ENCODE data around the gene ASCC3. TPM values are rescaled to one million over a fixed set of nuclear protein-coding genes. Genes with fewer than 3 reads are reported as not detected.

Gene ASCC3
- total RNA-seq, 2 experiments from 2014 or later, result 55.9 to 58.4 TPM

GRCh38 chr6:100693249-100693927, 187.7 kb downstream of the ASCC3 start:
- CTCF ChIA-PET, result interaction anchor here (0.6 kb wide), 1 partner anchor 95 kb away, joined by 3 read pairs; no protein-coding TSS in a partner anchor
- DNase-seq, result no peak
- H3K36me3 Mint-ChIP-seq (ENCODE audit: low read depth), result no peaks in the 10 kb centered on the region
- no peaks in the 10 kb centered on the region for H3K9me3 Mint-ChIP-seq
- no peak overlapping the region for H3K4me3 Mint-ChIP-seq
- H3K27ac Mint-ChIP-seq, result no peak overlapping the region
- intact Hi-C loops (cut with micrococcal nuclease), result no loop called here
- H3K4me1 Mint-ChIP-seq (ENCODE audit: low read depth), result no peaks in the 10 kb centered on the region
- H3K27me3 Mint-ChIP-seq (ENCODE audit: low read depth), result no peaks in the 10 kb centered on the region

- H3K36me3 Mint-ChIP-seq (ENCODE audit: low read depth), result peaks cover 1% of the 10 kb centered on the region
- H3K4me3 Mint-ChIP-seq, result no peak overlapping the region
- CTCF ChIA-PET, result interaction anchor here (0.7 kb wide), 1 partner anchor 647 kb away, joined by 3 read pairs; no protein-coding TSS in a partner anchor
- H3K27me3 Mint-ChIP-seq (ENCODE audit: low read depth), result no peaks in the 10 kb centered on the region
- intact Hi-C loops (cut with micrococcal nuclease), result no loop called here
- H3K4me1 Mint-ChIP-seq (ENCODE audit: low read depth), result no peaks in the 10 kb centered on the region
- no peak overlapping the region for H3K27ac Mint-ChIP-seq
- H3K9me3 Mint-ChIP-seq, result no peaks in the 10 kb centered on the region
- DNase-seq, result no peak
These were observed 189.2 kb downstream of the ASCC3 start for GRCh38 chr6:100691972-100692371.

- Mint-ChIP-seq H3K36me3 (ENCODE audit: low read depth) (peaks cover 4% of the 10 kb centered on the region), H3K9me3 (no peaks in the 10 kb centered on the region), H3K27me3 (ENCODE audit: low read depth) (no peaks in the 10 kb centered on the region), H3K4me3 (no peak overlapping the region), H3K27ac (no peak overlapping the region), H3K4me1 (ENCODE audit: low read depth) (no peaks in the 10 kb centered on the region)
- DNase-seq, result no peak
- CTCF ChIA-PET, result no interaction called here
- intact Hi-C loops (cut with micrococcal nuclease), result no loop called here
These were observed 194.9 kb downstream of the ASCC3 start for GRCh38 chr6:100686216-100686615.

- CTCF ChIA-PET, result no interaction called here
- Mint-ChIP-seq H3K4me3 (no peak overlapping the region), H3K4me1 (ENCODE audit: low read depth) (no peaks in the 10 kb centered on the region), H3K27ac (no peak overlapping the region), H3K9me3 (no peaks in the 10 kb centered on the region), H3K27me3 (ENCODE audit: low read depth) (no peaks in the 10 kb centered on the region), H3K36me3 (ENCODE audit: low read depth) (peaks cover 5% of the 10 kb centered on the region)
- DNase-seq, result no peak
- intact Hi-C loops (cut with micrococcal nuclease), result no loop called here
These were observed 195.4 kb downstream of the ASCC3 start for GRCh38 chr6:100685747-100686146.

- CTCF ChIA-PET, result no interaction called here
- no peaks in the 10 kb centered on the region for H3K9me3 Mint-ChIP-seq
- no peak overlapping the region for H3K4me3 Mint-ChIP-seq
- DNase-seq, result no peak
- H3K4me1 Mint-ChIP-seq (ENCODE audit: low read depth), result no peaks in the 10 kb centered on the region
- intact Hi-C loops (cut with micrococcal nuclease), result no loop called here
- no peaks in the 10 kb centered on the region for H3K27me3 Mint-ChIP-seq (ENCODE audit: low read depth)
- H3K36me3 Mint-ChIP-seq (ENCODE audit: low read depth), result peaks cover 3% of the 10 kb centered on the region
- H3K27ac Mint-ChIP-seq, result no peak overlapping the region
These were observed 201.0 kb downstream of the ASCC3 start for GRCh38 chr6:100680163-100680562.

GRCh38 chr6:100678027-100678426, 203.1 kb downstream of the ASCC3 start:
- no peaks in the 10 kb centered on the region for H3K9me3 Mint-ChIP-seq
- intact Hi-C loops (cut with micrococcal nuclease), result loop anchor here (1.0 kb wide), 1 partner anchor 42 kb away; no protein-coding TSS in a partner anchor
- no peaks in the 10 kb centered on the region for H3K4me1 Mint-ChIP-seq (ENCODE audit: low read depth)
- no peak for DNase-seq
- peaks cover 4% of the 10 kb centered on the region for H3K36me3 Mint-ChIP-seq (ENCODE audit: low read depth)
- CTCF ChIA-PET, result interaction anchor here (1.0 to 1.2 kb wide), 2 partner anchors 11 to 14 kb away, joined by 3 read pairs; no protein-coding TSS in a partner anchor
- no peak overlapping the region for H3K27ac Mint-ChIP-seq
- no peaks in the 10 kb centered on the region for H3K27me3 Mint-ChIP-seq (ENCODE audit: low read depth)
- H3K4me3 Mint-ChIP-seq, result no peak overlapping the region

GRCh38 chr6:100677240-100677639, 203.9 kb downstream of the ASCC3 start:
- H3K4me3 Mint-ChIP-seq, result no peak overlapping the region
- no peaks in the 10 kb centered on the region for H3K4me1 Mint-ChIP-seq (ENCODE audit: low read depth)
- H3K27ac Mint-ChIP-seq, result no peak overlapping the region
- H3K9me3 Mint-ChIP-seq, result no peaks in the 10 kb centered on the region
- CTCF ChIA-PET, result interaction anchor here (0.7 kb wide), 2 partner anchors 13 to 28 kb away, joined by 3 read pairs; no protein-coding TSS in a partner anchor
- intact Hi-C loops (cut with micrococcal nuclease), result no loop called here
- H3K27me3 Mint-ChIP-seq (ENCODE audit: low read depth), result no peaks in the 10 kb centered on the region
- H3K36me3 Mint-ChIP-seq (ENCODE audit: low read depth), result peaks cover 5% of the 10 kb centered on the region
- no peak for DNase-seq

GRCh38 chr6:100673641-100674040, 207.5 kb downstream of the ASCC3 start:
- Mint-ChIP-seq H3K27me3 (ENCODE audit: low read depth) (no peaks in the 10 kb centered on the region), H3K36me3 (ENCODE audit: low read depth) (peaks cover 12% of the 10 kb centered on the region), H3K4me3 (no peak overlapping the region), H3K4me1 (ENCODE audit: low read depth) (peaks cover 5% of the 10 kb centered on the region), H3K27ac (no peak overlapping the region), H3K9me3 (peaks cover 2% of the 10 kb centered on the region)
- no peak for DNase-seq
- CTCF ChIA-PET, result interaction anchor here (0.8 kb wide), 1 partner anchor 15 kb away, joined by 3 read pairs; no protein-coding TSS in a partner anchor
- intact Hi-C loops (cut with micrococcal nuclease), result no loop called here

- no peaks in the 10 kb centered on the region for H3K27me3 Mint-ChIP-seq (ENCODE audit: low read depth)
- H3K27ac Mint-ChIP-seq, result no peak overlapping the region
- no peak overlapping the region for H3K4me3 Mint-ChIP-seq
- intact Hi-C loops (cut with micrococcal nuclease), result no loop called here
- peaks cover 14% of the 10 kb centered on the region for H3K36me3 Mint-ChIP-seq (ENCODE audit: low read depth)
- no peak for DNase-seq
- CTCF ChIA-PET, result interaction anchor here (1.3 kb wide), 1 partner anchor 7 kb away, joined by 3 read pairs; no protein-coding TSS in a partner anchor
- peaks cover 2% of the 10 kb centered on the region for H3K9me3 Mint-ChIP-seq
- H3K4me1 Mint-ChIP-seq (ENCODE audit: low read depth), result peaks cover 5% of the 10 kb centered on the region
These were observed 209.4 kb downstream of the ASCC3 start for GRCh38 chr6:100671740-100672139.

GRCh38 chr6:100670056-100670455, 211.1 kb downstream of the ASCC3 start:
- intact Hi-C loops (cut with micrococcal nuclease), result no loop called here
- H3K4me3 Mint-ChIP-seq, result no peak overlapping the region
- H3K36me3 Mint-ChIP-seq (ENCODE audit: low read depth), result peaks cover 14% of the 10 kb centered on the region
- DNase-seq, result no peak
- H3K4me1 Mint-ChIP-seq (ENCODE audit: low read depth), result peaks cover 5% of the 10 kb centered on the region
- no peaks in the 10 kb centered on the region for H3K27me3 Mint-ChIP-seq (ENCODE audit: low read depth)
- CTCF ChIA-PET, result no interaction called here
- no peak overlapping the region for H3K27ac Mint-ChIP-seq
- peaks cover 2% of the 10 kb centered on the region for H3K9me3 Mint-ChIP-seq

GRCh38 chr6:100665041-100665380, 216.1 kb downstream of the ASCC3 start:
- DNase-seq, result peak; percentile 5

GRCh38 chr6:100664274-100665040, 216.7 kb downstream of the ASCC3 start:
- Mint-ChIP-seq H3K4me1 (ENCODE audit: low read depth) (peaks cover 8% of the 10 kb centered on the region), H3K9me3 (no peaks in the 10 kb centered on the region), H3K4me3 (no peak overlapping the region), H3K27me3 (ENCODE audit: low read depth) (no peaks in the 10 kb centered on the region), H3K36me3 (ENCODE audit: low read depth) (peaks cover 8% of the 10 kb centered on the region), H3K27ac (no peak overlapping the region)
- DNase-seq, result no peak
- intact Hi-C loops (cut with micrococcal nuclease), result loop anchor here (2.0 to 10.0 kb wide), 4 partner anchors 290 to 662 kb away; no protein-coding TSS in a partner anchor
- CTCF ChIA-PET, result interaction anchor here (0.5 to 2.2 kb wide), 11 partner anchors 8 to 388 kb away, joined by 3 to 10 read pairs (median 3); no protein-coding TSS in a partner anchor

More at GRCh38 chr6:100665041-100665380, 216.1 kb downstream of the ASCC3 start:
- Mint-ChIP-seq H3K4me3 (no peak overlapping the region), H3K9me3 (no peaks in the 10 kb centered on the region), H3K36me3 (ENCODE audit: low read depth) (peaks cover 8% of the 10 kb centered on the region), H3K27ac (no peak overlapping the region), H3K4me1 (ENCODE audit: low read depth) (peaks cover 8% of the 10 kb centered on the region), H3K27me3 (ENCODE audit: low read depth) (no peaks in the 10 kb centered on the region)
- CTCF ChIA-PET, result interaction anchor here (0.9 to 2.2 kb wide), 7 partner anchors 8 to 182 kb away, joined by 3 to 10 read pairs (median 3); no protein-coding TSS in a partner anchor
- intact Hi-C loops (cut with micrococcal nuclease), result loop anchor here (2.0 to 10.0 kb wide), 3 partner anchors 290 to 558 kb away; no protein-coding TSS in a partner anchor

All from activated naive CD4-positive, alpha-beta T cell treated with anti-CD3 and anti-CD28 coated beads for 36 hours (primary cell).